ENCODE results near the gene TAS2R42.

The TAS2R42 gene

GRCh38 chr12:11144297-11144696 lies 42.4 kb downstream of the TAS2R42 start:
- no peak for DNase-seq (ENCODE audit: low read depth)

GRCh38 chr12:11143352-11143751 lies 43.4 kb downstream of the TAS2R42 start:
- no peak for DNase-seq (ENCODE audit: low read depth)

GRCh38 chr12:11136075-11136474 lies 50.7 kb downstream of the TAS2R42 start:
- no peak for DNase-seq (ENCODE audit: low read depth)

Measured in stimulated activated CD8-positive, alpha-beta memory T cell treated with anti-CD3 and anti-CD28 coated beads, Interleukin-12 subunit alpha, Interleukin-12 subunit beta, amount 100 ng/mL, for 1 hour (primary cell).